Gastrocnemius medialis (tissue), 4 donors: ENCODE results near the gene MZB1. TPM values are rescaled to one million over a fixed set of nuclear protein-coding genes. Genes with fewer than 3 reads are reported as not detected.

Experiments
- ATAC-seq, 2 donors: fragments of 150-250 bp; one replicate each; pipeline ENCODE4 v1.9.1; 2016
- DNase-seq, 2 donors: peaks; one replicate each; pipeline ENCODE4 v3.0.0-alpha.2; 2019
- H3K27ac ChIP-seq, 4 donors: fragments of 200-600 bp; sonication (generic); 1 replicate in 1 of 4; 2 replicates in 3 of 4; pipeline ENCODE4 v1.5.1; 2016 to 2018; ENCODE audit warnings: mild to moderate bottlenecking in 2 of 4, moderate library complexity in 1 of 4
- H3K27me3 ChIP-seq, 3 donors: fragments of 200-600 bp; sonication (generic) in 2 of 3; 1 replicate in 1 of 3; 2 replicates in 2 of 3; pipeline versions ENCODE4 v1.5.1 to v1.6.0; 2016 to 2019; ENCODE audit warnings: mild to moderate bottlenecking in 1 of 3, moderate library complexity in 1 of 3
- H3K36me3 ChIP-seq, 2 donors: fragments of 200-600 bp; sonication (generic) in 1 of 2; one replicate each; pipeline ENCODE4 v1.5.1; 2017 to 2018
- H3K4me1 ChIP-seq, 2 donors: fragments of 200-600 bp; sonication (generic) in 1 of 2; one replicate each; pipeline ENCODE4 v1.5.1; 2016 to 2017; ENCODE audit warnings: mild to moderate bottlenecking in 2 of 2
- H3K4me3 ChIP-seq, 4 donors: fragments of 200-600 bp; sonication (generic) in 3 of 4; 1 replicate in 1 of 4; 2 replicates in 3 of 4; pipeline ENCODE4 v1.5.1; 2016 to 2019; ENCODE audit warnings: mild to moderate bottlenecking in 2 of 4
- H3K9me3 ChIP-seq, 3 donors: fragments of 200-600 bp; sonication (generic) in 2 of 3; 1 replicate in 1 of 3; 2 replicates in 2 of 3; pipeline ENCODE4 v1.5.1; 2016 to 2019
- POLR2A ChIP-seq, 2 donors: fragments of 450-650 bp; IDR thresholded peaks; one replicate each; pipeline ENCODE4 v1.6.1; 2017; ENCODE audit warnings: antibody characterized with exemption in 2 of 2, mild to moderate bottlenecking in 2 of 2, moderate library complexity in 2 of 2
- in situ Hi-C, 4 donors: fragments of 200-750 bp; cut with MboI; loops; one replicate each; pipeline versions ENCODE4 v1.15.0 to v1.8.0; 2017; ENCODE audit warnings: low sequenced_read_pairs in 4 of 4
- intact Hi-C: fragments of 100-400 bp; cut with DNase I; formaldehyde crosslinking; loops from one replicate; pipeline ENCODE4 v1.15.1; 2023; ENCODE audit warnings: low total_unique reads
- total RNA-seq, 4 donors: library from RNA; depleted of rRNA; stranded (reverse); fragments of >200 nt; gene quantifications; one replicate each; pipeline versions ENCODE4 v1.1.0 to v1.2.3, GENCODE V29; 2016
- TF ChIP-seq, protein P1 (sequence below), 5 experiments: fragments of 450-650 bp in 3 of 5; fragments of 200-600 bp in 2 of 5; sonication (generic) in 2 of 5; IDR thresholded peaks in 4 of 5; conservative IDR thresholded peaks in 1 of 5; 1 replicate in 4 of 5; 2 replicates in 1 of 5; pipeline ENCODE4 v1.5.1; 2016 to 2019; ENCODE audit warnings: antibody characterized with exemption in 5 of 5, mild to moderate bottlenecking in 3 of 5, moderate library complexity in 3 of 5

Gene MZB1
- total RNA-seq, 4 donors from 2014 or later, result 0.46 TPM; not detected in 3

DNA sequence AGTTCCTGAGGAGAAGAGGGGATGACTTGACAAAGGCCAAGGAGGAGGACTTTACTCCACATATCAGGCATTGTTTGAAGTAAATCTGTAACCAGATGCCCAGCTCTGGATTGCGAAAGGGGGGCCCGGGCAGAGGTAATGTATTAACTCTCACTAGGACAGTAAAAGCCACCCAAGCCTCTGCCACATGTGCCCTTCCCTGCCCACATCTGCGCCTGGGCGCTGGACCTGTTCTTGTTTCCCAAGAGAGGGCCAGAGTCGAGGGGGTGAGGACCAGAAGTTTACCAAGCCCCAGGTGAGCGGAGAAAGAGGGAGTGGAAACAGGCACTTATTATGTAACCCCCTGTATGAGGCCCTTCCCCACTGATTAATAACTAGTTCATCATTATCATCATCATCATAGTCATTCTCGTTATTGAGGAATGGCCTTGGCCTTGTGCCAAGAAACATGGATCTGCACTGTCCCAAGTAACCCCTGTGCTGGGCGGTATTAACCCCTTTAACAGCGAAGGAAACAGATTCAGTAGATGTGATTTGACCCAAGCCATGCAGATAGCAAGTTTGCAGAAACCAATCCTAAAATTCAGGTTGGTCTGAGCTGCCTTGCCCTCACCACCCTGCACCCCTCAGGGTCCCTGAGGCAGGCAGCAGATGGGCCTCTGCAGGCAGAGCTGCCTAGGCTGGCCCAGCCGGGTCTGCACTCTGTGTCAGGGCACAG lies 6.3 kb downstream of the MZB1 start, which contains the start of gene SLC23A1:
TSS of gene SLC23A1 (minus strand) at position 23 of the 718 bp plus-strand sequence. CDS start 44 bp downstream, outside the sequence.
- Histone ChIP-seq H3K4me3 (no peak within 1 kb of the TSS), H3K27ac (no peak within 1 kb of the TSS), H3K9me3 (no peaks in the 10 kb centered on the region), H3K27me3 (no peaks in the 10 kb centered on the region), H3K36me3 (no peaks in the 10 kb centered on the region), H3K4me1 (peaks cover 10 to 18% of the 10 kb centered on the region in 2 donors)
- peak in 1 of 2 donors; percentile 21 for DNase-seq
- no peak for ATAC-seq
- in situ Hi-C loops, result no loop called here
- intact Hi-C loops, result no loop called here
- no peak for TF ChIP-seq POLR2A (IDR thresholded peaks at IDR 0.05)
- TF ChIP-seq, protein P1, sequence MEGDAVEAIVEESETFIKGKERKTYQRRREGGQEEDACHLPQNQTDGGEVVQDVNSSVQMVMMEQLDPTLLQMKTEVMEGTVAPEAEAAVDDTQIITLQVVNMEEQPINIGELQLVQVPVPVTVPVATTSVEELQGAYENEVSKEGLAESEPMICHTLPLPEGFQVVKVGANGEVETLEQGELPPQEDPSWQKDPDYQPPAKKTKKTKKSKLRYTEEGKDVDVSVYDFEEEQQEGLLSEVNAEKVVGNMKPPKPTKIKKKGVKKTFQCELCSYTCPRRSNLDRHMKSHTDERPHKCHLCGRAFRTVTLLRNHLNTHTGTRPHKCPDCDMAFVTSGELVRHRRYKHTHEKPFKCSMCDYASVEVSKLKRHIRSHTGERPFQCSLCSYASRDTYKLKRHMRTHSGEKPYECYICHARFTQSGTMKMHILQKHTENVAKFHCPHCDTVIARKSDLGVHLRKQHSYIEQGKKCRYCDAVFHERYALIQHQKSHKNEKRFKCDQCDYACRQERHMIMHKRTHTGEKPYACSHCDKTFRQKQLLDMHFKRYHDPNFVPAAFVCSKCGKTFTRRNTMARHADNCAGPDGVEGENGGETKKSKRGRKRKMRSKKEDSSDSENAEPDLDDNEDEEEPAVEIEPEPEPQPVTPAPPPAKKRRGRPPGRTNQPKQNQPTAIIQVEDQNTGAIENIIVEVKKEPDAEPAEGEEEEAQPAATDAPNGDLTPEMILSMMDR (IDR thresholded peaks at IDR 0.05 in 4 of 5, conservative IDR thresholded peaks at IDR 0.05 in 1 of 5), result no peak

DNA sequence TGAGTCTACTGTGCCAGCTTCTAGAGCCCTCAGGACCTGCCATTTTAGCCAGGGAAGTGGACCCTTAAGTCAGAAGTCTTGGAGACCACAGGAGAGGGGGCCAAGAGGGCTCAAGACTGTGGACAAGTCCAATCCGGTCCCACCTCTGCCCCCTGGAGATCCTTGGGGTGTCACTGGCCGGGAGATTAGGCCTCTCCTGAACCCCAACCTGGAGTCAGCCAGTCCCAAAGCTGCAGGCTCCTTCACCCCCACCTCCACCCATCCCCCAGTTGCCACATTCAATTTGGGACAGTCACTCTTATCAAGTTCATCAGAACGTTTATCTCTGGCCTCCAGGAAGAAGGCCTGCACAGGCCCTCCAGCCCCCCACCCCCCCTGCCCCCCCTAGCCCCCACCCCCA lies 6.9 kb downstream of the MZB1 start:
- ATAC-seq (no peak), DNase-seq (no peak)
- Histone ChIP-seq H3K9me3 (no peaks in the 10 kb centered on the region), H3K27ac (no peak overlapping the region), H3K4me3 (no peak overlapping the region), H3K36me3 (no peaks in the 10 kb centered on the region), H3K4me1 (peaks cover 10 to 13% of the 10 kb centered on the region in 2 donors), H3K27me3 (no peaks in the 10 kb centered on the region)
- in situ Hi-C loops, result no loop called here
- intact Hi-C loops, result no loop called here
- TF ChIP-seq, protein P1 (IDR thresholded peaks at IDR 0.05 in 4 of 5, conservative IDR thresholded peaks at IDR 0.05 in 1 of 5), result no peak
- TF ChIP-seq POLR2A (IDR thresholded peaks at IDR 0.05), result no peak

DNA sequence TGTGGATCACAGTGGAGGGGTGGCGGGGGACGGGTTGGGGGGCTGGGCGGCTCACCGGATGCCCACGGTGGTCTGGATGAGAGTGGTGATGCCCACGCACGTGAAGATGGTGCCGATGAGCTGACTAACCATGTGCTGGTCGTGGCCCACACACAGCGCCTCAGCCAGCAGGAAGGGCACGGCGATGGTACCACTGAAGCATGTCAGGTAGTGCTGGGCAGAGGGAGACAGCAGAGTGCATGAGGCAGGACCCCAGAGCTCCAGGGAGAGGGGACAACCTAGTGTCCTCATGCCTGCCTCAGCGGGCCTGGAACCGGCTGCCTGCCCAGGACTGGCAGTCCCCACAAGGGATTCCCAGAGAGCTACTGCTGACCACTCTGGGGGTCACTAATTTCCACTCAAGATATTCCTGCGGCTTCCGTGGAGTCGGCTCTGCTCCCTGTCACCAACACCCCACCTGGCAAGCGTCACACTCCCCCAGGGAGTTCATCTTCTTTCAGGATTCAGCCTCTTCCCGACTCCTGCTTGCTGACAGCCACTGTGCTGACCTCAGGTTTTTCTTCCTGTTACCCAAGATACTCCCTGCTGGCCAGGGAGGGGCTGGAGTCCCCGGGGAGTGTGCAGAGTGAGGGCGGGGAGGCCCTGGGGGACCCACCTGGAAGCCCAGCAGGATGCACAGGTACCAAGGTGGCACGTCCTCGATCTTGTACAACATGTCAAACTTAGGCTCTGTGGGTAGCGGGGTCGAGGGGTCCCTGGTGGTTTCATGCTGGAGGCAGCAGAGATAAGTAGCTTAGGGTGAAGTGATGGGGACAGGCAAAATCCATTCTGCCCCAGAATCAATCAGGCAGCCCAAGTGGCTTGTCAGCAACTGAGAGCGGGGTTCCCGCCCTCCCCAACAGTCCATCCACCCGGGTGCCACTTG lies 7.6 kb downstream of the MZB1 start:
- ATAC-seq, result no peak
- no peak for DNase-seq
- in situ Hi-C loops, result no loop called here

DNA sequence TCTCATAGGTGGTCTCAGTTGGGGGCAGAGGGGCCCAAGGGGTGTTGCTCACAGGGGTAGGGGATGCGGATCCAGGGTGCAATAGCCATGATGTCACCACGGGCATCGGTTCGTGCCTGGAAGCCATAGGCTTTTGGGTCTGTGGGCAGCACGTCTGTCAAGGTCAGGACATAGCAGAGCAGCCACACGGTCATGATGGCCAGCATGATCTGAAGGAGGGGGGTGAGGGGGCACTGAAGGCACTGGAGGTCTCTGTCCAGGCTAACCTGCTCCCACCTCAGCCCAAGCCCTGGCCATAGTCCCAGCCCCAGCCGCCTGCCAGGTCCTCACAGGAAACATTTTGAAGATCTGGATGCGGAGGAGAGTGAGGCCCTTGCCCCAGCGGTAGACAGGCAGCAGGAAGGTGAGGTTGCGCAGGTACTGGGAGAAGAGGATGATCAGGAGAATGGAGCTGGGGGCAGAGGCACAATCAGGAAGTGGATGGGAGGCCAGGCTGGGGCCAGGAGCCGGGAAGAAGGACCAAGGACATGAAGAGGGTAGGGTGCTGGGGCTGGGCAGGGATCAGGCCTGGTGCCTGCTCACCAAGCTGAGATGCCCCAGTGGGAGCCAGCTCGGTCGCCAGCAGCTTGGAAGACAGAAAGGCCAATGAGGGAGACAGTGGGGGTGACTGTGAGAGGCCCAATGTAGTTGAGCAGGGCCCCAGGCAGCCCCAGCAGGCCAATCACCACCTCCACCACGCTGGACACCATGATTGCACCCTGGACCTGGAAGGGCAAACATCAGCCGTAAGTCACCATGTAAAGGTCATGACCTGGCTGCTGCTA lies 9.9 kb downstream of the MZB1 start:
- no peak overlapping the region for H3K4me3 ChIP-seq
- no peaks in the 10 kb centered on the region for H3K36me3 ChIP-seq
- ATAC-seq (no peak), DNase-seq (no peak)
- TF ChIP-seq, protein P1 (IDR thresholded peaks at IDR 0.05 in 4 of 5, conservative IDR thresholded peaks at IDR 0.05 in 1 of 5), result no peak
- no peak for TF ChIP-seq POLR2A (IDR thresholded peaks at IDR 0.05)
- peaks cover 1 to 8% of the 10 kb centered on the region in 2 donors for H3K4me1 ChIP-seq
- no peaks in the 10 kb centered on the region for H3K27me3 ChIP-seq
- H3K9me3 ChIP-seq, result no peaks in the 10 kb centered on the region
- in situ Hi-C loops, result no loop called here
- intact Hi-C loops, result no loop called here
- no peak overlapping the region for H3K27ac ChIP-seq

More for the DNA sequence above, 7.6 kb downstream of the MZB1 start:
- Histone ChIP-seq H3K27me3 (no peaks in the 10 kb centered on the region), H3K36me3 (no peaks in the 10 kb centered on the region), H3K27ac (no peak overlapping the region), H3K4me1 (peaks cover 10 to 11% of the 10 kb centered on the region in 2 donors), H3K9me3 (no peaks in the 10 kb centered on the region), H3K4me3 (no peak overlapping the region)
- intact Hi-C loops, result no loop called here
- TF ChIP-seq POLR2A (IDR thresholded peaks at IDR 0.05), result no peak
- TF ChIP-seq, protein P1 (IDR thresholded peaks at IDR 0.05 in 4 of 5, conservative IDR thresholded peaks at IDR 0.05 in 1 of 5), result no peak
